HG03378 (cell line): Measurements from ENCODE around the gene SSH3.

Experiments
- ATAC-seq: cut with Tn5 transposase; IDR thresholded peaks from one replicate; pipeline ENCODE4 v1.9.1; 2021; ENCODE audit warnings: mild to moderate bottlenecking, moderate library complexity; ENCODE audit not compliant: unreplicated experiment

SSH3 gene

GRCh38 chr11:67267188-67268080 lies 35.9 kb upstream of the SSH3 start:
- ATAC-seq: no peak

- ATAC-seq: no peak
Measured at GRCh38 chr11:67268081-67268961, 35.0 kb upstream of the SSH3 start.

- no peak for ATAC-seq
Measured at GRCh38 chr11:67268962-67269268, 34.4 kb upstream of the SSH3 start.

- ATAC-seq: no peak
Measured at GRCh38 chr11:67269401-67270255, 33.7 kb upstream of the SSH3 start.

GRCh38 chr11:67270256-67271204 lies 32.8 kb upstream of the SSH3 start:
- no peak for ATAC-seq

- no peak for ATAC-seq
Measured at GRCh38 chr11:67271205-67271540, 32.2 kb upstream of the SSH3 start.

- ATAC-seq: no peak
Measured at GRCh38 chr11:67271541-67272284, 31.6 kb upstream of the SSH3 start.

- no peak for ATAC-seq
Measured at GRCh38 chr11:67272327-67273259, 30.7 kb upstream of the SSH3 start.

GRCh38 chr11:67273260-67273990 lies 29.9 kb upstream of the SSH3 start:
- ATAC-seq: no peak

- no peak for ATAC-seq
Measured at GRCh38 chr11:67274768-67275605, 28.3 kb upstream of the SSH3 start.

- no peak for ATAC-seq
Measured at GRCh38 chr11:67275606-67276409, 27.5 kb upstream of the SSH3 start.

- peak; percentile 5 for ATAC-seq
Measured at GRCh38 chr11:67276781-67277230, 26.5 kb upstream of the SSH3 start.

GRCh38 chr11:67277231-67277961 lies 25.9 kb upstream of the SSH3 start:
- ATAC-seq: peak; percentile 59

GRCh38 chr11:67278135-67278938 lies 25.0 kb upstream of the SSH3 start:
- ATAC-seq: no peak
